Right renal pelvis (tissue), 4 donors: Measurements from ENCODE around the gene TNFRSF4. TPM values are rescaled to one million over a fixed set of nuclear protein-coding genes. Genes with fewer than 3 reads are reported as not detected.
A peak's percentile ranks its signal among the peaks of the same experiment; 100 is the strongest.
"Not testable (repeated sequence)": the region's sequence is repeated elsewhere in the genome, so short reads cannot be mapped to it uniquely, and the experiment has no call there.

Experiments used
- DNase-seq, 4 donors: peaks; one replicate each; pipeline ENCODE4 v3.0.0-alpha.2; 2013; ENCODE audit warnings: low read depth in 4 of 4, low spot score in 3 of 4, missing footprints in 1 of 4
- polyA plus RNA-seq, 4 donors: library from polyadenylated mRNA; unstranded; fragments of 120-200 nt; gene quantifications; one replicate each; pipeline ENCODE4 v1.2.1, GENCODE V29; 2013; ENCODE audit not compliant: insufficient read length in 4 of 4

The TNFRSF4 gene
- polyA plus RNA-seq, 4 donors: 1.6 to 2.5 (median 2.2) TPM

DNA sequence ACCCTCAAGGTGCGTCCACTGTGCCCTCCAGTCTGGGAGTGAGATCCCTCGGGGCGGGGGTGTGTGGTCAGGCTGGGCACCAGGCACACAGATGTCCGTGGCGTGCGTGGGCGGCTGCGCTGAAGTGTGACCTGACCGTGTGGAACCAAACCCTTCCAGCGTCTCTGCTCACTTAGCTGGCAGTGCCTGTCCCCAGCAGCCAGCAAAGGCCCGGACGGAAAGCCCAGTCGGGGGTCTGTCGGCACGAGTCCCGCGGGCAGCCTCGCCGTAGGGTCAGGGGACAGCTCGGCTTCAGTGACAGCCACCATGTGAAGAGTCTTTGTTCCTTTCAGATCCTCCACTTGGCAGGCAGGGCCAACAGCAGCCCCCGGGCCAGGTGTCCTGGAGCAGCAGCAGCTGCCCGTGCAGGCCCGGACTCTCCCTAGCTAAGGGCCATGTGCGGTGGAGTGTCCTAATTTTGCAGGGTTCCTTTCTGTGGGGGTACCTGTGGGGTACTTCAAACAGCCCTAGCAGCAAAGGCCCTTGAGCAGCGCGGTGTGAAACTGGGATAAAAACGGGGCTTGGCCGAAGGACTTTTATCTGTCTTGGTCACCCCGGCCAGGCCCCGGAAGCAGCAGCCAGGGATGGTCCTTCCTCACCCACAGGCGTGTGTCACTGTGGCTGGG is 28.7 kb downstream of the TNFRSF4 start:
- no peak for DNase-seq

DNA sequence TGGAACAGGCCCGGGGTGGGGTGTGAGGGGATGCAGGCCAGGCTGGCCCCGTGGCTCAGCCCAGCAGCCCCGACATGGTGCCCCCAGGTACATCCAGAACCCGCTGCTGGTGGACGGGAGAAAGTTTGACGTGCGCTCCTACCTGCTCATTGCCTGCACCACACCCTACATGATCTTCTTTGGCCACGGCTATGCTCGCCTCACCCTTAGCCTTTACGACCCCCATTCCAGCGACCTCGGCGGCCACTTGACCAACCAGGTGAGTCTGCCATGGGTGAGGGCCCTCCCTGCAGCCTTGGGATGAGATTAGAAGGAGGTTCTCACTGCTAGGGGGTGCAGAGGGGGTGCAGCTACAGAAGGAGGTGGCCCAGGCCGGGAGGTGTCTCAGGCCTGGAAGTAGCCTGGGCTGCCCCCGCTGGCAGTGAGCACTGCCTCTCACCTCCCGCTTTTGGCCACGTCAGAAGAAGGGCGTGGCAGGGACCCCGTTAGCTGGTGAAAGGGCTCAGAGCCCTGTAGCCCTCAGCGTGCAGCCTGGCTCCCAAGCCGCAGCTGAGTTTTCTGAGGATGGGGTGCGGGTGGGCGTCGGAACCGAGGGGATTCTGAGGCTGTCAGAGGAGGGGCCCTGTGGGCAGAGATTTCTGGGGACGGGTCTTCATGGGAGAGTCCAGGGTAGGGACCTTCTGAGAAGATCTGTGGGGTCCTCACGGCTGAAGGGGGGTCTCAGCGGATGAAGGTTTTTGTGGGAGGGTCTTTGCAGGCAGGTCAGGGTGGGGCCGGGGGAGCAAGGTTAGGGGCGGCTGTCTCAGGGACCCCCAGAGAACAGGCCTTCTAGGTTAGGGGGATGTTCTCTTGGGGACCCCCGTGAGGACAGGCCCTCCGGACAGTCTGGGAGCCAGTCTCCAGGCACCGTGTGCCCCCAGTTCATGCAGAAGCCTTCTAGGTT is 29.8 kb downstream of the TNFRSF4 start:
- no peak for DNase-seq

DNA sequence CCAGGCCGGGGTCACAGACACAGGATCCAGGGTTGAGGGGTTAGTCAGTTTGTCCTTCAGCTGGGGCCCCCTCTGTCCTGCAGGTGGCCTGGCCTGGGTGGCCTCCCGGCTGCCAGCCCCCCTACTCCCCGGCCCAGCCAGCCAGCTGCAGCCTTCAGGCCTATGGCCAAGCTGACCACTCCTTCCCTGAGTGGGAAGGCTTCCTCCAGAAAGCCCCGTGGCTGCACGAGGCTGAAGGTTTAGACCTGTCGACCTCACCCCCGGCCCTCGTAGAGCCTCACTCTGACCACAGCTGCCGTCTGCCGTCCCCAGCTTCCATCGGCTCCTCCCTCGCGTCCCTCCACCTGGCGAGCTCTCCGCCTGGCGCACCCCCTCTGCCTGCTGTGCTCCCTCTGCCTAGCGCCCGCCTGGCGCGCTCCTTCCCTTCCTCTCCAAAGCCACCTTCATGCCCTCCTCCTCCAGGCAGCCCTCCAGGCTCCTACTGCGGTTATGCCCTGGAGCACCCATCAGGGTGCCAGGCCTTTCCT is 30.7 kb downstream of the TNFRSF4 start:
- no peak for DNase-seq

DNA sequence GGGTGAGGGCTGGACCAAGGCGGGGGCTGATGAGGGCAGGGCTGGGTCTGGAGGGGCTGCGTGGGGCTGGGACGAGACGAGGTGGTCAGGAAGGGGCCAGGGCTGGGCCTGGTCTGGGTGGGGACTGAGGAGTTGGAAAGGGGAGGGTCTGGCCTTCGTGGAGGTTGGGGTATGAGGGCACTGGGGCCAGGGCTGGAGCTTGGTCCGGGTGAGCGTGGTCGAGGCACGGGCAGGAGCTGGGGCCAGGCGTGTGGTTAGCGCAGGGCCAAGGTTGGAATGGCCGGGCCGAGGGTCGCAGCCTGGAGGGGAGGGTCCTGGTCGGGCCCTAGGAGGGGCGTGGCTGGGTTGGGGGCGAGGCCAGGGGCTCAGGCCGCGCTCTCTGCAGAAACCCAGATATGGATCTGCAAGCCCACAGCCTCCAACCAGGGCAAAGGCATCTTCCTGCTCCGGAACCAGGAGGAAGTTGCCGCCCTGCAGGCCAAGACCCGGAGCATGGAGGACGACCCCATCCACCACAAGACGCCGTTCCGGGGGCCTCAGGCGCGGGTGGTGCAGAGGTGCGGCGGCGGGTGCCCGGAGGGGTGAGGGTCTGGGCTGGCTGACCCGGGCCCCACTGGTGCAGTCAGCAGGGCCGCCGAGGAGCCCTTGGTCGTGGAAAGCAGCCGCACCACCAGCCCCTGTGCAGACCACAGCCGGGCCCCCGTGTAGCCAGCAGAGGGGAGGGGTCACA is 31.3 kb downstream of the TNFRSF4 start:
- DNase-seq: no peak

DNA sequence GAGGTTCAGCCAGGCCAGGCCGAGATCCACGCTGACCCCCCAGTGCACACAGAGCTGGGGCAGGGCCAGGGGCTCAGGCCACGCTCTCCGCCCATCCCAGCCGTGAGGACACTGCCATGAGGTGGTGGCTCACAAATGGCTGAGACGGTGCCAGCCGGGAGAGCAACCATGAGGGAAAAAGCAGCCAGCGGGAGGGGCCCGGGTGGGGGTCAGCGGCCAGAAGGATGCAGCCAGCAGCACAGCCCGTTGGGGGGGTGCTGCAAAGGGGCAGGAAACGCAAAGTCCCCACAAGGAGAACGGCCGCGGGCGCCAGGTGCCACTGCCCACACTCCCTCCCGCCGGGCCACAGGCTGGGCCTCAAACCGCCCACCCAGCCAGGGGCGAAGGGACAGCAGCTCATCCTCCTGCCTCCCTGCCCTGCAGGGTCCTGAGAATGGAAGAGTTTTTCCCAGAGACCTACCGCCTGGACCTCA is 32.0 kb downstream of the TNFRSF4 start:
- no peak for DNase-seq

DNA sequence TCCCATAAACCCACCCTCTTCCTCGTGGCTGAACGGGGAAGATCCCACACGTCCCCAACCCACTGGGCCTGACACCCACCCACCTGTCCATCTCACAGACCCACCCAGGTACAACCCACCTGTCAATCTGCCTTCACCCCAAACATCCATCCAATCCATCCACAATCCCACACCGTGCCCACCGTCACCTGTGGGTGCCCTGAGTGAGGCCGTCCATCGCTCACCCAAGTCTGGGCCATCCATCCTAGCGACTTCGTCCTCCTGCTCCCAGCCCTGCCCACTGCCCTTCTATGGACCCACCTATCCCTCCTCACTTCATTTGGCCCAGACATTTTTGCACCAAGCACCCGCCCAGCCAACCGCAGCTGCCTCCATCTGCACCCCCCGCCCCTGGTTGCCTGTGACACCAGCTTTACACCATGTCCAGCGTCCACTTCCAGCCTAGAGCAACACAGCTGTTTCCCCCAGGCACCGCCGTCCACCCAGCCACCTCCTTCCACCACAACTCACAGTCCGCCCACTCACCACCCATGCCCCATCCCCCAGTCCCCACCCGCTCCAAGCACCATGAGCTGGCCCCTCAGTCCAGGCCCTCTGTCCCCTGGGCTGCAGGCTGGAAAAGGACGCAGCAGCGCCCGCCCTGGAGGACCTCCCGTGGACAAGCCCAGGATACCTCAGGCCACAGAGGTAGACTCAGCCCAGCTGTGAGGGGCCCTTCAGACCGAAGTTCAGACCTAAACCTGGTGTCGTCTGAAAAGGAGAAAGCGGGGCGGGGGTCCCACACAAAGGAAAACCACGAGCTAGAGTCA is 32.6 kb downstream of the TNFRSF4 start:
- DNase-seq: no peak

DNA sequence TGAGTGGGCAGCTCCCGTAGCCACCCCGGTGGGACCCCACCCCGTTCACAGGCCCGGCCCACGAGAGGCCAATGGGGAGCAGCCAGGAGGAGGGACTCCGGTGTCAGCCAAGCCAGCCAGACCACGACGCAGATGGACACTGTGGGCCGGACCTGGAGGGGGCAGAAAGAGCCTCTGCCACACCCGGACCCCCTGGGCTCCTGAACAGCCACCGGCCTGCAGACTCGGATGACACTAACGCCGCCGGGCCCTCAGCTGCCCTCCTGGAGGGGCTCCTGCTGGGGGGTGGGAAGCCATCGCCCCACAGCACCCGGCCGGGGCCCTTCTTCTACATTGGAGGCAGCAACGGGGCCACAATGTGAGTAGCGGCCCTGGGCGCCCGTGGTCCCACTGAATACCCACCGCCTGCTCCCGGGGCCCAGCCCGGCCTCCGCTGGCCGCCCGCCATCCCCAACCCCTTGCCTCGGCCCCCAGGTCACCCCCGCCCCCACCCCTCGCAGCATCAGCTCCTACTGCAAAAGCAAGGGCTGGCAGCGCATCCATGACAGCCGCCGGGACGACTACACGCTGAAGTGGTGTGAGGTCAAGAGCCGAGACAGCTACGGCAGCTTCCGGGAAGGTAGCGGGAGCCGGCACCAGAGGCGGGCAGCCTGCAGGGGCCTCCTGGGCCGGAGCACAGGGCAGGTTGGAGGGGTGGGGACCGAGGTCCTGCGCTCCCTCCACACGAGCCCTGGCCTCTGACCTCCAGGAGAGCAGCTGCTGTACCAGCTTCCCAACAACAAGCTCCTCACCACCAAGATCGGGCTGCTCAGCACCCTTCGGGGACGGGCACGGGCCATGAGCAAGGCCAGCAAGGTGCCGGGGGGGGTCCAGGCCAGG is 33.7 kb downstream of the TNFRSF4 start:
- DNase-seq: no peak

DNA sequence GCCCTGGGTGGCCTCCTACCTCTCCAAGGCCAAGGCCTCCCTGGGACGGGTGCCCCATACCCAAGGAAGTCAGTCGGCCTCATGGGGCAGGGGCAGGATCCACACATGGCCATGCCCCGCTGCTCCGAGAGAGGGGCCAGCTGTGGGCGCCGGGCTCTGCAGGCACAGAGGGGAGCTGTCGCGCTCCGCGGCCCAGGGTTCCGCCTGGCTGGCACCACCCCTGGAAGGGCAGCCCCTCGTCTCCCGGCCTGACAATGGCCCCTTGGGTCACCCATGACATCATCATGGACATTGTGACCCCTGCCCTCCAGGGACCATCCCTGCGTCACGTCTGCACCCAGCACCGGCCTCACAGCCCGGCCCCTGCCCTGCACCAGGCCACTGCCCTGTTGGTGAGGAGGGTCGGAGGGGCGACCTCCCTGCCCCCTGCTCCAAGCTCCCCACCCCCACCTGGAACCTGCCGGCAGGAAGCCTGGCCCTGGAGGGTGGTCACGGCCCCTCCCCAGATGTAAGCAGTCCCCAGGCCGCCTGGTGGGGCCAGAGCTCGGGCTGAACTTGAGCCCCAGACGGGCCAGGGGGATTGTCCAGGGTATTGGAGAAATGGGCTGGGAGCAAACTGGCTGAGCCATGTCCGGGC is 34.5 kb downstream of the TNFRSF4 start:
- no peak for DNase-seq

DNA sequence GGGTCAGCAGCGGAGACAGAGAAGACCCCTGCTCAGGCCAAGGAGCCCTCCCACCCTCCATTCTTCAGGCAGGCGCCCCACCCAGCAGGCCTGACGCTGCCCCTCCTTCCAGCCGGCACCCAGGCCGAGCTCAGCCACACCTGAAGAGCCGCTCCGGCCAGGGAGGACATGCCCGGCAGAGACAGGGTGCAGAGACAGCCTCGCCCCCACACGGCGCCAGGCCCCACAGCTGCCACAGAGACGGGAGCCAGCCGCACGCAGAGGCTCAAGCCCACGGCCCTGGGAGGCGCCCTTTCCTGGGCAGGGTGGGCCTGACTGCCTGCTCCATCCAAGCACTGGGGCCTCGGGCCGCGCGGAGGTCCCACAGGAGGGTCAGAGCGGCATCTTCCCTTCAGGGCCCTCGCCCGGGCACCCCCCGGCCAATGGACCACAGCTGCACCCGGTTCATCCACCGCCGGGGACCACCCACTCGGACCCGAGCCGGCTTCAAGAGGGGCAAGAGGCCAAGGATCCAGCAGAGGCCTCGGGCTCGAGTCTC is 35.1 kb downstream of the TNFRSF4 start:
- DNase-seq: no peak

DNA sequence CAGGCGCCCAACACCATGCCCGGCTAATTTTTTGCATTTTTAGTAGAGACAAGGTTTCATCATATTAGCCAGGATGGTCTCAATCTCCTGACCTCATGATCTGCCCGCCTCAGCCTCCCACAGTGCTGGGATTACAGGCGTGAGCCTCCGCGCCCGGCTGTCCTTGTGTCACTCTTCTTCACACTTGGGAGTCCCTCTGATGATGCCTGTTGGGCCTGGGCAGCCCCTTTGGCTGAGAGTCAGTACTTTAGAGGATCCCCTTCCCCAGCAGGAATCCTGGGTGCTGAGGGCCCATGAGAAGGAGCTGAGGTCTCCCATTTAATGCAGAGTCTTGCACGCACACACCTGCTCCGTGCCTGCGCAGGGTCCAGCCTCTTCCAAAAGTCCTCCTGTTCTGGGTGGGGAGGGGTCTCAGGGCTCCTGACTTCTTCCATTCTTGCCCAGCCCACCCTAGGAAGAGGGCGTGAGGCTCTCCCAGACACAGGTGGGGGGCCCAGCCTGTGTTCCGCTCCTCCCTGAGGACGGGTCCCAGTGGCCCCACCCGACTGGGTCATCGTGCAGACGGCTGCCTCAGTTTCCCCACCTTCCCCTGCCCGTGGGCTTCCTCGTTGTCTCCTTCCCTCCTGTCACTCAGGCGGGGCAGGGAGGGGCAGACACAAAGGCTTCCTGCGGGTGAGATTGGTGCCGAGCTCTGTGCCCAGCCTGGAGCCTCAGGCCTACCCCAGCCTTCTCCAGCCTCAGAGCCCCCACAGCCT is 36.3 kb downstream of the TNFRSF4 start:
- DNase-seq: no peak

DNA sequence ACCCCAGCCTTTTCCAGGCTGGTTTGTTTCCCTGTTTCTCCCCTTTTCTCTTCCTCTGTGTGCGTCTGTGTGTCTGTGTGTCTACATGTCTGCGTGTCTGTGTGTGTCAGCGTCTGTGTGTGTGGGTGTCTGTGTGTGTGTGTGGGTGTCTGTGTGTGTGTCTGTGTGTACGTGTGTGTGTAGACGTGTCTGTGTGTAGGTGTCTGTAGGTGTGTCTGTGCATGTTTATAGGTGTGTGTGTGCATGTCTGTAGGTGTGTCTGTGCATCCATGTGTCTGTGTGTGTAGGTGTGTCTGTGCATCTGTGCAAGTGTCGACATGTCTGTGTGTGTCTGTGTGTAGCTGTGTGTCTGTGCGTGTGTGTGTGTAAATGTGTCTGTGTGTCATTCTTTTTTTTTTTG is 37.0 kb downstream of the TNFRSF4 start:
- DNase-seq: no peak

DNA sequence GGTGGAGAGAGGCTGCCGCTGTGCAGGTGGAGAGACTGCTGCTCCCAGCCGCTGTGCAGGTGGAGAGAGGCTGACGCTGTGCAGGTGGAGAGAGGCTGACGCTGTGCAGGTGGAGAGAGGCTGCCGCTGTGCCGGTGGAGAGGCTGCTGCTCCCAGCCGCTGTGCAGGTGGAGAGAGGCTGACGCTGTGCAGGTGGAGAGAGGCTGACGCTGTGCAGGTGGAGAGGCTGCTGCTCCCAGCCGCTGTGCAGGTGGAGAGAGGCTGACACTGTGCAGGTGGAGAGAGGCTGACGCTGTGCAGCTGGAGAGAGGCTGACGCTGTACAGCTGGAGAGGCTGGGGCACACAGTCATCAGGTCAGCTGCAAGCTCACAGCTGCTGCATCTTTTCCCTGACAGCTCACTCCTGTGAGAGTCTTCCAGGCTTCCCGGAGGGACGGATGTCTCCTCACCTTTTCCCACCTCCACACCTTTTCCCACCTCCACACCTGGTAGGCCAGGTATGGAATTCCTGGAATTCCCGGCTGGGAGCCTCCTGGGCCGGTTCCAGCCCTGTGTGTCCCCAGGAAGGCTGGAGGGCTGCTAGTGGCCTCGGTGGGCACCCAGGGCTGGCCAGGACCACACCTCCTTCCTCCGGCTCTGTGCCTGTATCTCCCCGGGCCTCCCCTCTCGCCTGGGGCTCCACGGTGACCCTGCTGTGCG is 37.7 kb downstream of the TNFRSF4 start:
- not testable (repeated sequence) for DNase-seq

DNA sequence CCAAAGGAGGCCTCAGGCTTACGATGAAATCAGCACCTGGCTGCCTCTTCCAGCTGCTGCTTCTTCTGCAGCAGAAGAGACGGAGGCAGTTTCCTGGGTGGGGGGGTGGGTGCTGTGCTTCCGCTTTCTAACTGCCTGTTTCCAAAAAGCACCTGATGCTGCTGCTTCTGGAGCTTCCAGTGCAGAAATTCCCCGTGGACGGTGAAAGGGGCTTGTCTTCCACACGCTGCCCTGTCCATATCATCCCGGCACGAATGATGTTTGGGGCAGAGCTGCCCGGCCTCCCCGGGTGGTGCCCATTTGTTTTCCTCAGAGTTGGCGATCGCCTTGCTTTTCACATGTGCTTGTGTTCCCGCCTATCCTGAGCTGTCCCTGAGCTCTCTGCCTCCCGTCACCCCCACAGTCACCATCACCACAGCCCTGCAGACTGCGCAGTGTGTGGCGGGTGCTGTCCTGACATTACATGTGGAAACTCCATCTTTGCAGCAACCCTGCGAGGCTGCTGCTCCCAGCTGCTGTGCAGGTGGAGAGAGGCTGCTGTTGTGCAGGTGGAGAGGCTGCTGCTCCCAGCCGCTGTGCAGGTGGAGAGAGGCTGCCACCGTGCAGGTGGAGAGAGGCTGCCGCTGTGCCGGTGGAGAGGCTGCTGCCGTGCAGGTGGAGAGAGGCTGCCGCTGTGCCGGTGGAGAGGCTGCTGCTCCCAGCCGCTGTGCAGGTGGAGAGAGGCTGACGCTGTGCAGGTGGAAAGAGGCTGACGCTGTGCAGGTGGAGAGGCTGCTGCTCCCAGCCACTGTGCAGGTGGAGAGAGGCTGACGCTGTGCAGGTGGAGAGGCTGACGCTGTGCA is 38.5 kb downstream of the TNFRSF4 start:
- DNase-seq: no peak

DNA sequence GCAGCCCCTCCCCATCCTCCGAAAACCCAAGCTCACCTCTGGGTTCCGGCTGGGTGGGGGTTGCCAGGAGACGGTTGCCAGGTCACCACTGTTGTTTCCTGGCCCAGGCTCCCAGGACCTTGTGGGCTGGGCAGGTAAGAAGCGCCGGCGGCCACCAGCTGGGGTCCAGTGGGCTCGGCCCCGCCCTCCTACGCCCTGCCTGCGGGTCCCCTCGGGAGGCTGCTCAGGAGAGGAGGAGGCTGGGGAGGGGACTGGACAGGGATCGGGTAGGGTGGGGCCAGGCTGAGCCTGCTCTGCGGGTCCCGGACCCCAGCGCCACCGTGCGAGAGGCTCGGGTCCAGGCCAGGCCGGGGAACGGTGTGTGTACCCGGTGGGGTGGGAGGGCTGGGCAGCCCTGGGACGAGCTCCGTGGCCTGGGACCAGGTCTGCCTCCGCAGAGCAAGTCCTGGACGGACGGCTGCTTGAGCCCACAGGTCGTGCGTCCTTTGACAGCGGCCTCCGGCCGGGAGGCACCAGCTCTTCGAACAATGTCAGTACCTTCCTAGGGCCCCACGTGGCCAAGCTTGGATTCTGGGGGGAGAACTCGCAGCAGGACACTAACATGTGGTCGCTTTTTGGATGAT is 40.0 kb downstream of the TNFRSF4 start, which contains the start of gene TTLL10:
TTLL10 (plus strand) TSS at position 88 of the 623 bp plus-strand sequence. CDS start 5,336 bp downstream, outside the sequence.
- peak in 1 of 4 donors; percentile 59 for DNase-seq

DNA sequence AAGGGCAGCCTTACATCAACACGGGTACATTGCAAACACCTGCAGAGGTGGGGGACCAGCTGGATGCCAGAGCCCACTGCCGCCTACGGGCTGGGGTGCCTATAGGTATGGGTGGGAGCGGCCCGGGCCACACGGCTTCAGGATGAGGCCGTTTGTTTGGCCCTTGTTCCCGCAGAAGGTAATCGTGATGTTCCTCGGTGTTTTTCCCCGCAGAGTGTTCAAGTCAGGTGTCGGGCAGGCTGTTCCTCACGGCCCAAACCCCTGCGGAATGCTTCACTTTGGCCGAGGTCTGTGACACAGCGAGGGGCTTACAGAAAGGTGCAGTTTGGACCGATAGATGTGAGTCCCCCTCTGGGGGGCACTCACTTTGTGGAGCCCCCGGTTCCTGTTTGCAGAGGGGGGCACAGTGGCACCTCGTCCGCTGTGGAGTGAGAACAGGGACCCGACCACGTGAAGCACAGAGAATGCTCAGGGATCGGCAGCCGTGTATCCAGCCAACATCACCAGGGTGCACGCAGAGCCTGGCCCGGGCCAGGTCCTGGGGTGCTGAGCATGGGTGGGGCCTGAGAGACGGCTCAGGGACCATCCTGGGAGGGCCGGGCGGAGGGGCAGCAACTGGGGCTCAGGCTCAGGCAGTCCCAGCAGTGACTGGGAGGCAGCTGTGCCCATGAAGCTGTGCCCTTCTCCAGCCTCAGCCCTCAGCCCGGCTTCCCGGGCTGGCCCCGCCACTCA is 40.7 kb downstream of the TNFRSF4 start:
- no peak for DNase-seq
